ENCODE data around the gene FAM210A.

Gene FAM210A

GRCh38 chr18:13620206-13620672 lies 106.1 kb downstream of the FAM210A start:
- FAIRE-seq: no peak

GRCh38 chr18:13619505-13620205 lies 106.7 kb downstream of the FAM210A start:
- no peak for FAIRE-seq

DNA sequence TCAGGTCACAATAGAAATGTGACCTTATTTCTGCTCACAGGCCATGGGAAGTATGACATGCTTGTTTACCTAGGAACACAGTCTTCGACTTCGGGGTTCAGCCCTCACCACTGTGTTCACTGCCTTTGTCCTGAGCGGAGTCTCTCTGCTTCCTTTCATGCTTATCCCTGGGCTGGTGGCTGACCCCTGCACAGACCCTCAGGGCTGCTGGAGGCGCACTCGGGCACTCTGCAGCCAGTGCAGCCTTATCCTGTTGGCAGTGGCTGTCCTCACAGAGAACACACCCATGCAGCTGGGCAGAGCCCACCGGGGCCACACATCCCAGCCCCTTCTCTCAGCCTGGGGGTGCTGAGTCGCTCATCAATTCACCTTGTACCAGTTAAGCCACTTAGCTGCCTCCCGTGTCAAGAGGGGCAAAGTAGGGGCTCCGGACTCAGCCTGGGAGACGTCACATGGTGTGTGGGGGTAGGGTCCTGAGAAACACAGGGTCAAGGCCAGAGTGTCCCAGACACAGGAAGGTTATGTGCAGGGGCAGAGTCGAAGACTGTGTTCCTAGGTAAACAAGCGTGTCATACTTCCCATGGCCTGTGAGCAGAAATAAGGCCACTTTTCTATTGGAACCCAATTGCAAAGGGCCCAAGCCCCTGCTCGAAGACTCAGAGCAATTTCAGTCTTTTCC lies 107.5 kb downstream of the FAM210A start:
- FAIRE-seq: no peak

DNA sequence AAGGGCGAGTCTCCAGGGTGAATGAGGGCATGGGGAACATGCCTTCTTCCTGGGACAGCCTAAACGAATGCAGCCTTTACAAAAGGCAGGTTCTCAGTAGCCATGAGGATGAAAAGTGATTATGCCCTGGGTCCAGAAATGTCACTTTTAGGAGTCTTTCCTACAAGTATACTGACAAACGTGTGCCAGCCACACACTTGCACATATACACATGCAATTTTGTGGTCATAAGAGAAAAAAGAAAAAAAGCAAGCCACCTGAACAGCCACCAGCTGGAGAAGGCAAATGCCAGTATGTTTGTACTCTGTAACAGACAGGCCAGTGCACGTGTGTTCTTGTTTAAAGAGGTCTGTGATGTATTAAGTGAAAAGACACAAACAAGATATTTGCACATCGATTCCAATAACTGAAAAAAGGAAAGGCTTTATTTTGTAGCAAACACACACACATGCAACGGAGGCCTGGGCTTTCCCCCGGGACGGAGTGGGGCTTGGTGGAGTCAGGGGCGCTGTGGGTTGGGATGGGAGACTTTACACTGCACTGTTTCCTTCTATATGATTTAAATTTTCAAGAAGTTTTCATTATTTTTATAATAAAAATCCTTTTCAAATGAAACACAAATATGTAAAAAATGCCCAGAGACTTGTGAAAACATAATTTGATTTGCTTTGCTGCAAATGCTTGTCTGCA lies 108.4 kb downstream of the FAM210A start:
- no peak for FAIRE-seq

GRCh38 chr18:13616525-13617035 lies 109.8 kb downstream of the FAM210A start:
- no peak for FAIRE-seq

DNA sequence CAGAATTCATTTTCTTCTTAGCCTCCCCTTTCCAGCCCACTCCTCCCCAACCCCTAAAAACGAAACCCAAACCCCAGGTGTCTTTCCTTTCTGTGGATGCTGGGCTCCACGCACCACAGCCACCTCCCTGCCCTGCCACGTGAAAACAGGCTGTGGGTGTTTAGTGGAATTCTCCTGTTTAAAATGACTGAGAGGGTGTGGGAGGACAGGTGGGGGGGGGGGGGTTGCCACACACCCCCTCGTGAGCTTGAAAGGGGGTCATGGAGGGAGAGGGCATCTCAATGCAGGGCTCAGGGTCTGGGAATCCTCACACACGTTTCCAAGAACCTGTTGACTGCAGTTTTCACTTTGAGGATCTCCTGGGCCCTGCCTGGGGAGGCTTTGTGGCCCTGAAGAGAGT lies 110.3 kb downstream of the FAM210A start:
- FAIRE-seq: no peak

DNA sequence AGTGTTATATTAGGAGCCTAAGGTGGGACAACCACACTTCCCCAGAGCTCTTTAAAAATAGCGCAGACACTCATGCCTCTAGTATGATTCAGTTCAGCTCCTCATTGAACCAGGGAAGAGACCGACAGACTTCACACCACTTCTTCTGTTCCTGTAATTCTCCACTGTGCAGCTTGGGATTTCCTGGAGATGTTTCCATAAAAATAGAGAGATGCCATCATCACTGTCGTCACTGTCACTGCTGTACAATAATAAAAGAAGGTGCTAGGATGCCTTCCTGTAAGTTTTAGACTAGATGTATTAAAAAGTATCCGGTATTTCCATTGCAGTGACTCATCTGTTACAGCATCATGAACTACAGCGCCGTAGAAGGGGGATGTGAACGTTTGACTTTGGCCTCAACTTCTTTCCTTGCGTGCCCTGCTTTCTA lies 110.9 kb downstream of the FAM210A start:
- no peak for FAIRE-seq

DNA sequence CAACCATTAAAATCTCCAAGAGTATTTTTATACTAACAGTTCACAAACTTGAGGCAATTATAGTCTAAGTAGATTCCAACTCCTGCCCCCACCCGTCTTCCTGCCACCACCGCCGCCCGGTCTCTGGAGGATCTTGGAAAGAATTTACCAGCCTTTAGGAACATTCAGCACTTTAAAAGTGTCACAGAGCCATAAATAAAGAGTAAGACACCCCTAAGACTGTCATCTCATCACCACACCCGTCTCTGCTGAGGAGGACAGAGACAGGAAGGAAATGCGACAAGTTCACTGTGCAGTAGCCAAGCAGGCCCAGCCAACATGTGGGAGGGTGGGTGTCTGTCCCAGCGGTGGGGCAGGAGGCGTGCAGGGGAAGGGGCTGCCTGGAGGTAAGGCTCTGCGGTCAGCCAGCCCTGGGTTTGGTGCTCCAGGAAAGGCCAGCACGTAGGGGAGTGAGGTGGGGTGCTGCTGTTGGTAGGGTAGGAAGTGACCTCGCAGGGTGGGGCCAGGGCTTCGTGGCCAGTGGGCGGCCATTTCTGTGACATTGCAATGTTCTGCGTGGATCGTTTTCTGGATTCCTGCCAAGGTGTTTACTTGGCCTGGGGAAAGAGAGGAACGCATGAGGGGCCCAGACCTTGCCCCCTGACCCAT lies 111.6 kb downstream of the FAM210A start:
- no peak for FAIRE-seq

- no peak for FAIRE-seq
These were observed 112.5 kb downstream of the FAM210A start for GRCh38 chr18:13613591-13614501.
